Putamen (tissue), 1 donor: ENCODE measurements around the gene MYLK2.

Experiments used
- DNase-seq: peaks from one replicate; pipeline ENCODE4 v3.0.0-alpha.2; 2016; ENCODE audit warnings: low spot score

MYLK2 gene

GRCh38 chr20:31872406-31872805, 53.2 kb downstream of the MYLK2 start:
- DNase-seq = no peak

DNA sequence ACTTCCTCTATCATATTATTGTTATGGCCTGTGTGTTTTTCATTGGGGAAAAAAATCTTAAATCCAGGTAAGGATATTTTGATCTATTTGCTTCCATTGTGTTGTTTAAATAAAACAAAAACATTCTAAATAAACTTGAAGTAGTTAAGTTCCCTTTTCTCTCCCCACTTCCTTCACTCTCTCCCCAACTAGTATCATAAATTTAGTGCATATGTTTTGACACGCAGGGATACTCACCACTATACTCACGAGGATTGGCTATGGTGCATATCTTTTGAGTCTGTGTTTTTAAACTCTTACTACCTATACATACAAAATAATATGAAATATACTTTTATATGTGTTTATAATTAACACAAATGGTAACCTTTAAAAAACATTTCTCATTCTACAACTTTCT, 56.5 kb downstream of the MYLK2 start:
- no peak for DNase-seq

DNA sequence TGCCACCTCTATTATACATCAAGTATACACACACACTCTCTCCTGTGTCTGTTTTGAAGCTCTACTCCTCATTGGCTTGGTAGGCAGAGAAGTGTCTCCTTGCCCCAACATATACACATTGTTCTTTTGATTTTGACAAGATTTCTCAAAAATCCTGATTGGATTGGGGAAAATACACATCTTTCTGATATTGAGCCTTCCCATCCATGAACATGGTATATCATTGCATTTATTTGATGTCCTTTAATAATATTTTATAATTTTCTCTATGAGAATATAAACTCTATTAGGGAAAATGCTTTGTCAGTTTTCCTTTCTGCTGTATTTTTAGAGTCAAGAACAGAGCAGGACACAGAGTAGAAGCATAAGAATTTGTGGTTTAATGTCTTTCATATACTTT, 58.5 kb downstream of the MYLK2 start:
- no peak for DNase-seq

DNA sequence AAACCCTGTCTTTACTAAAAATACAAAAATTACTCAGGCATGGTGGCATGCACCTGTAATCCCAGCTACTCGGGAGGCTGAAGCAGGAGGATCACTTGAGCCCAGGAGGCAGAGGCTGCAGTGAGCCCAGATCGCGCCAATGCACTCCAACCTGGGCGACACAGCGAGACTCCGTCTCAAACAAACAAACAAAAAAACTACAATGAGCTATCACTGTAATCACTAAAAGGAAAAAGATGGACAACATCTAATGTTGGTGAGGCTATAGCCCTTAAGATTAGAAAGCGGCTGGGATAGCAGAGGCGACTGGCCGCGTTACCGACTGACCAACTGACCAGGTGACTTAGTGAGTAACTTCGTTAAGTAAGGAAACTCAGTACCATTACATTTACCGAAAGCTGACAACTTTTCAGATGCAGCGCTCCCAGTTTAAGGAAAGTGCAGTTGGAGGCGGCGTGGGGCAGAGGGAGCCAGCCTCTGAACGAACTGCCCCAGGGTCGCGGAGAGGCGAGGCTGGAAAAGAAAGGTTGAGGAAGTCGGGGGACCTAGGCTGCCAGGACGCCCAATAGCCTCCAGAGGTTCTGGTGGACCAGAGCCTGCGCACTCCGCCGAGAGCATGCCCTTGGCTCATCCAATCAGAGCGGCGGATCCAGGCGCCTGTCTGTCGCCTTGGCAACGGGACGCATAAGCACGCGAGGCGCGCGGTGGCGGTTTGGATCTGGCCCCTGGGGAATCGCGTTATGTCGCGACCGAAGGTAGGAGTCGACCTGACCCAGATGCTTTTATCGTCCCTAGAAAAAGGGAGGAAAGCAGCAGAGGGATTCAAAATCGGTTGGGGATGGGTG, 60.2 kb downstream of the MYLK2 start:
- DNase-seq = peak; percentile 91

- DNase-seq = no peak
Observed at GRCh38 chr20:31881945-31882344, 62.8 kb downstream of the MYLK2 start.

DNA sequence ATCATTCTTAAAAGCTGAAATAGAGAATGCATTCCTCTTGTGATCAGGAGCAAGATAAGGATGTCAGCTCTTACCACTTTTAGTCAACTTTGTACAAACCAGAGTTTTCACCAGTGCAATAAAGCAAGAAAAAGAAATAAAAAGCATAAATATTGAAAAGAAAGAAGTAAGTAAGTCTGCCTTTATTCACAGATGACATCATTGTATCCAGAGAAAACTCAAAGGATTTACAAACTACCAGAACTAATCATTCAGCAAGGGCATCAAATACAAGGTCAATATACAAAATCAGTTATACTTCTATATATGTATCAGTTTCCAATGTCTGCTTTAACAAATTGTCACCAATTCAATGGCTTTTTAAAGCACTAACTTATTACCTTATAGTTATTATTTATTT, 64.7 kb downstream of the MYLK2 start:
- DNase-seq = no peak
